Stimulated activated CD4-positive, alpha-beta T cell treated with anti-CD3 and anti-CD28 coated beads, Interleukin-4, amount 100 ng/mL, for 48 hours (primary cell): ENCODE measurements around the gene FUBP1.
"Not testable (repeated sequence)": the region's sequence is repeated elsewhere in the genome, so short reads cannot be mapped to it uniquely, and the experiment has no call there.

Experiments used
- DNase-seq, 2 donors: peaks; one replicate each; pipeline ENCODE4 v3.0.0-alpha.2; 2020; ENCODE audit warnings: low read depth in 2 of 2

FUBP1 gene

DNA sequence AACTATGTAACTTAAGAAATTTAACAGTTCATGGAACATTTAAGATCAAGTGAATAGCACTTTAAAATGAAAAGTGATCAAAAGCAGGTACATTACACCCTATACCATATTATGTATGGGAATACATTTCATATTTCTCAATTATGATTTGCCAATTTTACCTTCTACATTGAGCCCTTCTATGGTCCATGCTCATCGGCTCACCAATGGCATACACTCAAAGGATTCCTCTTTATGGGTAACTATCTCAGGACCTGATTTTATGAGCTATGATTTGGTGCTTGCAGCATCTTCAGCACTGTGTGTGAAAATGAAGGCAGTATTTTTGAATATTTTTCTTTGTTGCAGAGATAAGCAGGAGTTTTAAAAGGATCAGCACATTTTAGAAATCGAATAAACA, 33.5 kb downstream of the FUBP1 start:
- DNase-seq: no peak

- no peak for DNase-seq
These were observed 36.3 kb downstream of the FUBP1 start for GRCh38 chr1:77942400-77943140.

GRCh38 chr1:77940921-77941570, 37.8 kb downstream of the FUBP1 start:
- no peak for DNase-seq

- DNase-seq: no peak
These were observed 40.2 kb downstream of the FUBP1 start for GRCh38 chr1:77938651-77939050.

- no peak for DNase-seq
These were observed 49.1 kb downstream of the FUBP1 start for GRCh38 chr1:77929806-77930205.

- DNase-seq: no peak
These were observed 51.5 kb downstream of the FUBP1 start for GRCh38 chr1:77927414-77927813.

GRCh38 chr1:77926561-77927357, 52.1 kb downstream of the FUBP1 start:
- DNase-seq: no peak

DNA sequence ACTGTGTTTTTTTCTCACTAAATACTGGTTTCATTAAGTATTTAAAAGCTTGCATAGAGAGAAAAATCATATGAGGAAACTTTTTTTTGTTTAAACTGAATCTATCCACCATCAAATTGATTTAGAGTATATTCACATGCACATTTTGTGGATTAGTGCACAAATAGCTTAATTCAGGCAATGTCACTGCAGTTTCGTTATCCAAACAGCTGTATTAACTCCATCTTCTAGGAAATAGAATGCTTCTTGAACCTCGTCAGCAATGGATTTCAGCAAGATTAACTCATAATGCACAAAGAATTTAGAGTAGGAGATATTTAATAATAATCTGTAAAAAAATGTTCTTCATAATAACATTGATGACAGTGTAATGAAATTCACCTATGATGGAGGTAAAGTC, 52.9 kb downstream of the FUBP1 start:
- no peak for DNase-seq

DNA sequence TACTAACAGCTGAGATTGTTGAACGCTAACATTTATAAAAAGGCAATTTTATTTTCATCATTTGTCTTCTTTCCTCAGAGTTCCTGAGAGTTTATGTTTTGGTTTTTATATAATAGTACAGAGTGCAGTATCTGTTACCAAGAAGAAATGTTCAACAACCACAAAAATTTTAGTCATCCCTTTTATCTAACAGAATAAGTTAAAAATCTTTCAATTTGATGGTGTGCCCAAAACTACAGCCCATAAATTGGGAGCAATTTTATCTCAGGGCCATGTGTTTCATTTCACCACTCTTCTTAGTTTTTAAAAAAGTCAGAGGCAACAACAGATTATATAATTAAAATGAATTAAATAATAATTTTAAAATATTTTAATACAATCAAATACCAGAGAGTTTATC, 53.4 kb downstream of the FUBP1 start:
- DNase-seq: no peak

- DNase-seq: not testable (repeated sequence)
These were observed 60.0 kb downstream of the FUBP1 start for GRCh38 chr1:77918918-77919317.

GRCh38 chr1:77910116-77910515, 68.8 kb downstream of the FUBP1 start:
- no peak for DNase-seq

- no peak for DNase-seq
These were observed 72.2 kb downstream of the FUBP1 start for GRCh38 chr1:77906624-77907023.

- DNase-seq: no peak
These were observed 72.8 kb downstream of the FUBP1 start for GRCh38 chr1:77906019-77906545.

GRCh38 chr1:77905603-77906002, 73.3 kb downstream of the FUBP1 start:
- DNase-seq: no peak

DNA sequence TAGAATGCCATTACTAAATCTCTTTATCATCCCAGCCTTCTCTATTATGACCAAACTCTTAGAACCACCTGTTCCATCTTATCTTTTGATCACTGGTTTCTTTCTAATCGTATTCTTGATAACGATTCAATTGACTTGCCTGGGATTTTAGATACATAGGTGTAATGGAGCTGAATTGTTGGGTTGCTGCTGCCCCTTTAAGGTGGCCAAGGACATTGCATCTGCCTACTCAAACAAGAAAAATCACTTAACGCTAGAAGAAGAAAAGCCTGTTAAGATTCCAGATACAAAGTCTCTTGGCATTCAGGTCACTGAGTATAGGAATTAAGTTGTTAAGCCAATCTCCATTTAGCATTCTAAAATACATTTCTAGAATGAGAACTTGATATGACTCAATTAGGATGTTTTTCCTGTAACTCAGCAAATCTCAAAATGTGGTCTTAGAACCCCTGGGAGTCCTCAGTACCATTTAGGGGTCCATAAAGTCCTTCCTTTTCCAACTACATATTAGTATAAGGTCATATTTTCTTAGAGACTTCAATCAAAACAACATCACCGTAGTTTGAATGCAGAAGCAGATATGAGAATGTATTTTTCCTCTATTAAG, 78.1 kb downstream of the FUBP1 start:
- DNase-seq: no peak

GRCh38 chr1:77899647-77900320, 79.1 kb downstream of the FUBP1 start:
- DNase-seq: no peak
